ENCODE results near the gene MGMT. TPM values are rescaled to one million over a fixed set of nuclear protein-coding genes. Genes with fewer than 3 reads are reported as not detected.

MGMT gene
- total RNA-seq, 2 donors from 2014 or later, result 41.1 to 50.4 TPM

- Histone ChIP-seq H3K9me3 (no peaks in the 10 kb centered on the region), H3K27me3 (replicated peaks; ENCODE audit: insufficient read depth) (no peaks in the 10 kb centered on the region), H3K27ac (no peak overlapping the region), H3K36me3 (no peaks in the 10 kb centered on the region), H3K4me3 (no peak overlapping the region), H3K4me1 (replicated peaks) (no peaks in the 10 kb centered on the region)
- no peak for TF ChIP-seq POLR2A (IDR thresholded peaks at IDR 0.05)
- TF ChIP-seq, protein P1, sequence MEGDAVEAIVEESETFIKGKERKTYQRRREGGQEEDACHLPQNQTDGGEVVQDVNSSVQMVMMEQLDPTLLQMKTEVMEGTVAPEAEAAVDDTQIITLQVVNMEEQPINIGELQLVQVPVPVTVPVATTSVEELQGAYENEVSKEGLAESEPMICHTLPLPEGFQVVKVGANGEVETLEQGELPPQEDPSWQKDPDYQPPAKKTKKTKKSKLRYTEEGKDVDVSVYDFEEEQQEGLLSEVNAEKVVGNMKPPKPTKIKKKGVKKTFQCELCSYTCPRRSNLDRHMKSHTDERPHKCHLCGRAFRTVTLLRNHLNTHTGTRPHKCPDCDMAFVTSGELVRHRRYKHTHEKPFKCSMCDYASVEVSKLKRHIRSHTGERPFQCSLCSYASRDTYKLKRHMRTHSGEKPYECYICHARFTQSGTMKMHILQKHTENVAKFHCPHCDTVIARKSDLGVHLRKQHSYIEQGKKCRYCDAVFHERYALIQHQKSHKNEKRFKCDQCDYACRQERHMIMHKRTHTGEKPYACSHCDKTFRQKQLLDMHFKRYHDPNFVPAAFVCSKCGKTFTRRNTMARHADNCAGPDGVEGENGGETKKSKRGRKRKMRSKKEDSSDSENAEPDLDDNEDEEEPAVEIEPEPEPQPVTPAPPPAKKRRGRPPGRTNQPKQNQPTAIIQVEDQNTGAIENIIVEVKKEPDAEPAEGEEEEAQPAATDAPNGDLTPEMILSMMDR (IDR thresholded peaks at IDR 0.05), result no peak
- no peak for TF ChIP-seq POLR2AphosphoS5 (IDR thresholded peaks at IDR 0.05)
- WGBS, result 94% methylated on average over 13 of the region's 13 CpGs
- intact Hi-C loops (cut with DNase I), result no loop called here
- DNase-seq (ENCODE audit: low spot score), result no peak
Measured at GRCh38 chr10:129445436-129446182, 21.4 kb upstream of the MGMT start.

DNA sequence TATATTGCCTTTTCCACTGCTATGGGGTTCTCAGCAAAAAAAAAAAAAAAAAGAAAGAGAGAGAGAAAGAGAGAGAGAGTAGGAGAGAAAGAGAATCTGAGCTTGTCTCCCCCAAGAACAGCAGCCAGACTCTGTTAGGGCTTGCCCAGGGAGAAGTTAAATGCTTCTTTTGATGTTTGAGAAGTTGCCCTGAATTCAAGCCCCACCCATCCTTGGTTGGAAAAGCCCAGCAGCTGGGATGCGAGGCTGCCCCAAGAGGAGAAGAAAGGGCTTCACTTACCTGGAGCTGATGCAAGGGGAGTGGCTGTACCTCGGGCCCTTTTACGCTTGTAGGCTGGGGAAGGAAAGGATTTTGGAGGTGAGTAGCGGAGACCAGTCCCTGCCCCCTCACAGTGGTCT, 20.9 kb upstream of the MGMT start:
- Histone ChIP-seq H3K27ac (no peak overlapping the region), H3K9me3 (no peaks in the 10 kb centered on the region), H3K36me3 (no peaks in the 10 kb centered on the region), H3K4me3 (no peak overlapping the region), H3K4me1 (replicated peaks) (no peaks in the 10 kb centered on the region), H3K27me3 (replicated peaks; ENCODE audit: insufficient read depth) (no peaks in the 10 kb centered on the region)
- TF ChIP-seq POLR2A (IDR thresholded peaks at IDR 0.05), result no peak
- TF ChIP-seq, protein P1 (IDR thresholded peaks at IDR 0.05), result no peak
- TF ChIP-seq POLR2AphosphoS5 (IDR thresholded peaks at IDR 0.05), result no peak
- DNase-seq (ENCODE audit: low spot score), result no peak
- intact Hi-C loops (cut with DNase I), result no loop called here
- 72% methylated on average over 4 of the region's 4 CpGs for WGBS

DNA sequence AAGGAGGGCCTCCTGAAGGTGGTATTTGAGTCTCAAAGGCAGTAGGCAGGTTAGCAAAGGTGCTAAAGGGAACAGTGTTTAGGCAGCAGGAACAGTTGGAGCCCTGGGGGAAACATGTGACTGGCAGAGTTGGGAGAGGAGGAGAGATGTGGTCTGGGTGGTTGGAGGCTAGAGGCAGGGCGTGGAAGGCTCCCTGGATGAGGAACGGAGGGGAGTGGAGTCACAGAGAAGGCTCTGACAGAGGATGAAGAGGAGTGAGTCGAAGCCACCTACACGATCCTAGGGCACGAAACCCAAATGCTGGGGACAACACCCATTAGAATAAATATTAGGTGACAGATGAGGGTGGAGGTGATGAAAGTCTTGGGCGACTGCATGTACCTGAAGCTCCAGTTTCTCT, 19.6 kb upstream of the MGMT start:
- intact Hi-C loops (cut with DNase I), result no loop called here
- no peaks in the 10 kb centered on the region for H3K4me1 ChIP-seq (replicated peaks)
- 96% methylated on average over 6 of the region's 6 CpGs for WGBS
- no peak for DNase-seq (ENCODE audit: low spot score)
- H3K27me3 ChIP-seq (replicated peaks; ENCODE audit: insufficient read depth), result no peaks in the 10 kb centered on the region
- no peak overlapping the region for H3K4me3 ChIP-seq
- H3K9me3 ChIP-seq, result no peaks in the 10 kb centered on the region
- no peak overlapping the region for H3K27ac ChIP-seq
- H3K36me3 ChIP-seq, result no peaks in the 10 kb centered on the region
- TF ChIP-seq POLR2AphosphoS5 (IDR thresholded peaks at IDR 0.05) (no peak), POLR2A (IDR thresholded peaks at IDR 0.05) (no peak)
- TF ChIP-seq, protein P1 (IDR thresholded peaks at IDR 0.05), result no peak

GRCh38 chr10:129448086-129448485, 19.0 kb upstream of the MGMT start:
- WGBS, result 47% methylated on average over 5 of the region's 5 CpGs
- Histone ChIP-seq H3K4me1 (replicated peaks) (no peaks in the 10 kb centered on the region), H3K4me3 (no peak overlapping the region), H3K27ac (no peak overlapping the region), H3K9me3 (no peaks in the 10 kb centered on the region), H3K36me3 (no peaks in the 10 kb centered on the region), H3K27me3 (replicated peaks; ENCODE audit: insufficient read depth) (no peaks in the 10 kb centered on the region)
- no peak for DNase-seq (ENCODE audit: low spot score)
- intact Hi-C loops (cut with DNase I), result no loop called here
- TF ChIP-seq POLR2A (IDR thresholded peaks at IDR 0.05), result no peak
- TF ChIP-seq, protein P1 (IDR thresholded peaks at IDR 0.05), result no peak
- TF ChIP-seq POLR2AphosphoS5 (IDR thresholded peaks at IDR 0.05), result no peak

GRCh38 chr10:129448539-129448938, 18.5 kb upstream of the MGMT start:
- 87% methylated on average over 5 of the region's 5 CpGs for WGBS
- H3K4me3 ChIP-seq, result no peak overlapping the region
- H3K36me3 ChIP-seq, result no peaks in the 10 kb centered on the region
- intact Hi-C loops (cut with DNase I), result no loop called here
- no peak for TF ChIP-seq POLR2A (IDR thresholded peaks at IDR 0.05)
- TF ChIP-seq, protein P1 (IDR thresholded peaks at IDR 0.05), result no peak
- no peak for TF ChIP-seq POLR2AphosphoS5 (IDR thresholded peaks at IDR 0.05)
- H3K27me3 ChIP-seq (replicated peaks; ENCODE audit: insufficient read depth), result no peaks in the 10 kb centered on the region
- no peaks in the 10 kb centered on the region for H3K4me1 ChIP-seq (replicated peaks)
- no peak overlapping the region for H3K27ac ChIP-seq
- no peak for DNase-seq (ENCODE audit: low spot score)
- no peaks in the 10 kb centered on the region for H3K9me3 ChIP-seq
